Gastroesophageal sphincter (tissue), 3 donors: ENCODE measurements around the gene SDF4.

Experiments
- POLR2A ChIP-seq, 2 donors: fragments of 450-650 bp; IDR thresholded peaks; one replicate each; pipeline ENCODE4 v1.6.1; 2017; ENCODE audit warnings: antibody characterized with exemption in 2 of 2, mild to moderate bottlenecking in 2 of 2, moderate library complexity in 1 of 2
- POLR2AphosphoS5 ChIP-seq: sonication (generic); formaldehyde crosslinking; IDR thresholded peaks from one replicate; pipeline ENCODE4 v1.6.1; 2017; ENCODE audit warnings: antibody characterized with exemption
- TF ChIP-seq, protein P1 (sequence below), 4 experiments: fragments of 200-600 bp in 2 of 4; fragments of 450-650 bp in 2 of 4; sonication (generic) in 1 of 4; IDR thresholded peaks; one replicate each; pipeline ENCODE4 v1.5.1; 2017 to 2019; ENCODE audit warnings: antibody characterized with exemption in 4 of 4, mild to moderate bottlenecking in 2 of 4, moderate library complexity in 2 of 4

GRCh38 chr1:1217621-1218523, 13.9 kb downstream of the SDF4 start:
- TF ChIP-seq, protein P1, sequence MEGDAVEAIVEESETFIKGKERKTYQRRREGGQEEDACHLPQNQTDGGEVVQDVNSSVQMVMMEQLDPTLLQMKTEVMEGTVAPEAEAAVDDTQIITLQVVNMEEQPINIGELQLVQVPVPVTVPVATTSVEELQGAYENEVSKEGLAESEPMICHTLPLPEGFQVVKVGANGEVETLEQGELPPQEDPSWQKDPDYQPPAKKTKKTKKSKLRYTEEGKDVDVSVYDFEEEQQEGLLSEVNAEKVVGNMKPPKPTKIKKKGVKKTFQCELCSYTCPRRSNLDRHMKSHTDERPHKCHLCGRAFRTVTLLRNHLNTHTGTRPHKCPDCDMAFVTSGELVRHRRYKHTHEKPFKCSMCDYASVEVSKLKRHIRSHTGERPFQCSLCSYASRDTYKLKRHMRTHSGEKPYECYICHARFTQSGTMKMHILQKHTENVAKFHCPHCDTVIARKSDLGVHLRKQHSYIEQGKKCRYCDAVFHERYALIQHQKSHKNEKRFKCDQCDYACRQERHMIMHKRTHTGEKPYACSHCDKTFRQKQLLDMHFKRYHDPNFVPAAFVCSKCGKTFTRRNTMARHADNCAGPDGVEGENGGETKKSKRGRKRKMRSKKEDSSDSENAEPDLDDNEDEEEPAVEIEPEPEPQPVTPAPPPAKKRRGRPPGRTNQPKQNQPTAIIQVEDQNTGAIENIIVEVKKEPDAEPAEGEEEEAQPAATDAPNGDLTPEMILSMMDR (IDR thresholded peaks at IDR 0.05) = no peak
- TF ChIP-seq POLR2AphosphoS5 (no peak), POLR2A (IDR thresholded peaks at IDR 0.05) (no peak)
